ENCODE data around the gene EIF4E1B.

GRCh38 chr5:176658007-176658599 lies 27.6 kb downstream of the EIF4E1B start:
- TF ChIP-seq CTCF (IDR thresholded peaks at IDR 0.05) = peak; percentile 56 to 92 (median 66)
- TF ChIP-seq POLR2AphosphoS5 (IDR thresholded peaks at IDR 0.05) = peak in 1 of 2 donors; percentile 12
